HepG2 (cell line): ENCODE measurements around the gene HOXD1.

Experiments used
- CENPT ChIP-seq: sonication (generic); formaldehyde crosslinking; IDR thresholded peaks from 2 replicates; pipeline ENCODE4 v1.8.0; 2022; ENCODE audit warnings: low read depth, mild to moderate bottlenecking, moderate library complexity, missing genetic modification reagents
- CHD4 ChIP-seq: fragments of 200-600 bp; sonication (generic); IDR thresholded peaks from 2 replicates; pipeline ENCODE4 v1.7.0; 2017; ENCODE audit warnings: mild to moderate bottlenecking, low read length, borderline replicate concordance
- CTCF ChIP-seq: sonication (generic); formaldehyde crosslinking; IDR thresholded peaks from 2 replicates; pipeline ENCODE4 v1.5.0; 2020; ENCODE audit warnings: mild to moderate bottlenecking, missing genetic modification reagents, moderate library complexity
- KAT8 ChIP-seq: IDR thresholded peaks from 2 replicates; pipeline ENCODE4 v1.6.1; 2016; ENCODE audit warnings: missing genetic modification reagents, missing compliant biosample characterization
- SAFB2 ChIP-seq: sonication (generic); formaldehyde crosslinking; IDR thresholded peaks from 2 replicates; pipeline ENCODE4 v1.5.1; 2020; ENCODE audit warnings: missing genetic modification reagents, low read depth, mild to moderate bottlenecking, borderline replicate concordance
- SIN3A ChIP-seq: IDR thresholded peaks from 2 replicates; pipeline ENCODE4 v1.6.1; 2011; ENCODE audit warnings: low read depth, mild to moderate bottlenecking, control low read depth, low read length, borderline replicate concordance
- ZNF432 ChIP-seq: sonication (generic); formaldehyde crosslinking; IDR thresholded peaks from 2 replicates; pipeline ENCODE4 v1.5.0; 2020; ENCODE audit warnings: missing genetic modification reagents, mild to moderate bottlenecking, borderline replicate concordance
- ZNF670 ChIP-seq: sonication (generic); formaldehyde crosslinking; IDR thresholded peaks from 2 replicates; pipeline ENCODE4 v1.8.0; 2022; ENCODE audit warnings: mild to moderate bottlenecking, missing genetic modification reagents, borderline replicate concordance
- ZSCAN30 ChIP-seq: sonication (generic); formaldehyde crosslinking; IDR thresholded peaks from 2 replicates; pipeline ENCODE4 v1.5.0; 2020; ENCODE audit warnings: mild to moderate bottlenecking, missing genetic modification reagents
- TF ChIP-seq, protein P1 (sequence below), 2 experiments: sonication (generic) in 1 of 2; formaldehyde crosslinking in 1 of 2; IDR thresholded peaks; 2 replicates each; pipeline versions ENCODE4 v1.4.0 to v1.6.1; 2018 to 2020; ENCODE audit warnings: missing genetic modification reagents in 2 of 2, borderline replicate concordance in 1 of 2, low read depth in 1 of 2, mild to moderate bottlenecking in 1 of 2, missing biosample characterization in 1 of 2
- TF ChIP-seq, protein P2 (sequence below): IDR thresholded peaks from 2 replicates; pipeline ENCODE4 v1.6.1; 2016; ENCODE audit warnings: low read depth, control low read depth

- TF ChIP-seq ZNF670 (no peak), ZSCAN30 (CRISPR knock-in tag) (no peak), SIN3A (no peak), ZNF432 (CRISPR knock-in tag) (no peak), CTCF (CRISPR knock-in tag) (no peak), CHD4 (no peak), SAFB2 (CRISPR knock-in tag) (no peak), CENPT (no peak), KAT8 (CRISPR knock-in tag) (no peak)
- TF ChIP-seq, protein P1, sequence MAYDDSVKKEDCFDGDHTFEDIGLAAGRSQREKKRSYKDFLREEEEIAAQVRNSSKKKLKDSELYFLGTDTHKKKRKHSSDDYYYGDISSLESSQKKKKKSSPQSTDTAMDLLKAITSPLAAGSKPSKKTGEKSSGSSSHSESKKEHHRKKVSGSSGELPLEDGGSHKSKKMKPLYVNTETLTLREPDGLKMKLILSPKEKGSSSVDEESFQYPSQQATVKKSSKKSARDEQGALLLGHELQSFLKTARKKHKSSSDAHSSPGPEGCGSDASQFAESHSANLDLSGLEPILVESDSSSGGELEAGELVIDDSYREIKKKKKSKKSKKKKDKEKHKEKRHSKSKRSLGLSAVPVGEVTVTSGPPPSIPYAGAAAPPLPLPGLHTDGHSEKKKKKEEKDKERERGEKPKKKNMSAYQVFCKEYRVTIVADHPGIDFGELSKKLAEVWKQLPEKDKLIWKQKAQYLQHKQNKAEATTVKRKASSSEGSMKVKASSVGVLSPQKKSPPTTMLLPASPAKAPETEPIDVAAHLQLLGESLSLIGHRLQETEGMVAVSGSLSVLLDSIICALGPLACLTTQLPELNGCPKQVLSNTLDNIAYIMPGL (CRISPR knock-in tag; IDR thresholded peaks at IDR 0.05; ENCODE audit: borderline replicate concordance in 1 of 2, low read depth in 1 of 2) = no peak
- TF ChIP-seq, protein P2, sequence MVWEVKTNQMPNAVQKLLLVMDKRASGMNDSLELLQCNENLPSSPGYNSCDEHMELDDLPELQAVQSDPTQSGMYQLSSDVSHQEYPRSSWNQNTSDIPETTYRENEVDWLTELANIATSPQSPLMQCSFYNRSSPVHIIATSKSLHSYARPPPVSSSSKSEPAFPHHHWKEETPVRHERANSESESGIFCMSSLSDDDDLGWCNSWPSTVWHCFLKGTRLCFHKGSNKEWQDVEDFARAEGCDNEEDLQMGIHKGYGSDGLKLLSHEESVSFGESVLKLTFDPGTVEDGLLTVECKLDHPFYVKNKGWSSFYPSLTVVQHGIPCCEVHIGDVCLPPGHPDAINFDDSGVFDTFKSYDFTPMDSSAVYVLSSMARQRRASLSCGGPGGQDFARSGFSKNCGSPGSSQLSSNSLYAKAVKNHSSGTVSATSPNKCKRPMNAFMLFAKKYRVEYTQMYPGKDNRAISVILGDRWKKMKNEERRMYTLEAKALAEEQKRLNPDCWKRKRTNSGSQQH (CRISPR knock-in tag) = no peak
Observed at GRCh38 chr2:176184749-176185148, 3.7 kb upstream of the HOXD1 start.
